Measurements from ENCODE around the gene TMCC1. TPM values are rescaled to one million over a fixed set of nuclear protein-coding genes. Genes with fewer than 3 reads are reported as not detected.
"Not testable (repeated sequence)": the region's sequence is repeated elsewhere in the genome, so short reads cannot be mapped to it uniquely, and the experiment has no call there.

Gene TMCC1
- polyA plus RNA-seq, 2 of the 4 experiments (the other 2 are of a cell fraction) = 30.3 to 75.7 TPM

DNA sequence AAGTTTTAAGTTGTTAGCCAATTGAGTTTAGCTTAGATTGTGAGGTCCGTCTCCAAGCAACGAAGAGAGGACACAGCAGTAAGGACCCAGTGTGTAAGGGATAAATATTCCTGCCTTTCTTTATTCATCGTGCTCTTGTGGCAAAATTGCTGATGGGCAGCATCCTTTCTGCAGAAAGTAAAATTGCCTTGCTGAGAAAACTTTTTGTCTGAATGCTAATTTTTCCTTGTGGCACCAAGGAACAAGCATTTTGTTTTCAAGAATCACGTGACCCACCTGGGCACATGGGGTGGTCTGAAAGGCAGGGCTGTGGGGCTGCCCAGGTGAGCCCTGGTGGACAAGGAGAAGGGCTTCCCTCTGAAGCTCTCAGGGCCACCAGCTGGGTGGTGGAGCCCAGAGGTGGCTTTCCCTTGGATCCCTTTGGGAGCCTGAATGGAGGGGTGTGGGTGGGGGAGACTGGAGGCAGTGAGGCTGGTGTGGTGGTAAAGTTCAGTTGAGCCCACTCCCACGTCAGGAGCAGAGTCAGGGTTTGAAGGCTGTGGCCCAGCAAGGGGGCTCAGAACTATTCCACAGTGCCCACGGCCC lies 24.0 kb upstream of the TMCC1 start:
- ATAC-seq (no peak), FAIRE-seq (no peak), DNase-seq (ENCODE audit: low read depth in 1 of 2, low spot score in 1 of 2) (no peak)
- Histone ChIP-seq H3K4me1 (no peaks in the 10 kb centered on the region), H3K4me2 (no peak overlapping the region), H3K27ac (no peak overlapping the region), H3K4me3 (no peak overlapping the region), H3K9me3 (peaks cover 46% of the 10 kb centered on the region)
- ChIA-PET CTCF (interaction anchor here (1.5 kb wide), 1 partner anchor 25 kb away, joined by 6 read pairs; no protein-coding TSS in a partner anchor), POLR2A (no interaction called here)
- TF ChIP-seq PHF8 (IDR thresholded peaks at IDR 0.05; ENCODE audit: borderline replicate concordance, low read depth) (no peak), KDM1A (IDR thresholded peaks at IDR 0.05; ENCODE audit: low read depth) (peak; percentile 68), ZC3H11A (IDR thresholded peaks at IDR 0.05) (no peak), JUN (IDR thresholded peaks at IDR 0.05) (no peak), ZFP36 (IDR thresholded peaks at IDR 0.05; ENCODE audit: borderline replicate concordance, partially characterized antibody) (no peak), HOXB13 (CRISPR knock-in tag; IDR thresholded peaks at IDR 0.05; ENCODE audit: low read depth) (no peak), HOXA7 (CRISPR knock-in tag; IDR thresholded peaks at IDR 0.05) (no peak)
- TF ChIP-seq, protein P1, sequence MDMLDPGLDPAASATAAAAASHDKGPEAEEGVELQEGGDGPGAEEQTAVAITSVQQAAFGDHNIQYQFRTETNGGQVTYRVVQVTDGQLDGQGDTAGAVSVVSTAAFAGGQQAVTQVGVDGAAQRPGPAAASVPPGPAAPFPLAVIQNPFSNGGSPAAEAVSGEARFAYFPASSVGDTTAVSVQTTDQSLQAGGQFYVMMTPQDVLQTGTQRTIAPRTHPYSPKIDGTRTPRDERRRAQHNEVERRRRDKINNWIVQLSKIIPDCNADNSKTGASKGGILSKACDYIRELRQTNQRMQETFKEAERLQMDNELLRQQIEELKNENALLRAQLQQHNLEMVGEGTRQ (IDR thresholded peaks at IDR 0.05) = no peak
- TF ChIP-seq, protein P2, sequence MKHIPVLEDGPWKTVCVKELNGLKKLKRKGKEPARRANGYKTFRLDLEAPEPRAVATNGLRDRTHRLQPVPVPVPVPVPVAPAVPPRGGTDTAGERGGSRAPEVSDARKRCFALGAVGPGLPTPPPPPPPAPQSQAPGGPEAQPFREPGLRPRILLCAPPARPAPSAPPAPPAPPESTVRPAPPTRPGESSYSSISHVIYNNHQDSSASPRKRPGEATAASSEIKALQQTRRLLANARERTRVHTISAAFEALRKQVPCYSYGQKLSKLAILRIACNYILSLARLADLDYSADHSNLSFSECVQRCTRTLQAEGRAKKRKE (CRISPR knock-in tag; IDR thresholded peaks at IDR 0.05; ENCODE audit: low read depth) = no peak
- TF ChIP-seq, protein P3, sequence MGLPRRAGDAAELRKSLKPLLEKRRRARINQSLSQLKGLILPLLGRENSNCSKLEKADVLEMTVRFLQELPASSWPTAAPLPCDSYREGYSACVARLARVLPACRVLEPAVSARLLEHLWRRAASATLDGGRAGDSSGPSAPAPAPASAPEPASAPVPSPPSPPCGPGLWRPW (IDR thresholded peaks at IDR 0.05) = peak; percentile 12; the same call in 1 of the 2 replicates
- WGBS (ENCODE audit: missing lambda C conversion rate) = 37% methylated on average over 5 of the region's 6 CpGs

DNA sequence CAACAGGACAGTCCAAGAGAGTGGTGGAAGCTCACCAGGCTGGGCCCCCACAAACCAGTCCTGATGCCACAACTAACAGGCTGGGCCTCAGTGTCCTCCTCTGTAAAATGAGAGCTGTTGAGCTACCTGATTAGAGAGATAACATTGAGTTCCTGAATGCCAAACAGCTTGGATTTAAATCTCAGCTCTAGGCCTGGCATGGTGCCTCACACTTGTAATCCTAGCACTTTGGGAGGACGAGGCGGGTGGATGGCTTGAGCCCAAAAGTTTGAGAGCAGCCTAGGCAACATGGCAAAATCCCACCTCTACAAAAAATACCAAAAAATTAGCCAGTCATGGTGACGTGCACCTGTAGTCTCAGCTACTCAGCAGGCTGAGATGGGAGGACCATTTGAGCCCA lies 20.1 kb upstream of the TMCC1 start:
- Histone ChIP-seq H3K9me3 (peaks cover 38% of the 10 kb centered on the region), H3K4me3 (no peak overlapping the region), H3K27ac (0 out of 6 replicates have a peak overlapping the region, but pooled peaks of 1 of the 2 experiments have one; percentile 21), H3K4me1 (peaks cover 10% of the 10 kb centered on the region; the same call in 2 of the 3 replicates), H3K4me2 (no peak overlapping the region)
- DNase-seq (ENCODE audit: low read depth in 1 of 2, low spot score in 1 of 2) = no peak
- ATAC-seq = no peak
- ChIA-PET POLR2A (no interaction called here), CTCF (interaction anchor here (1.3 kb wide), 1 partner anchor 14 kb away, joined by 7 read pairs; no protein-coding TSS in a partner anchor)
- no peak for FAIRE-seq
- WGBS (ENCODE audit: missing lambda C conversion rate) = 77% methylated on average over 3 of the region's 3 CpGs
- TF ChIP-seq NFE2L2 (conservative IDR thresholded peaks at IDR 0.05; ENCODE audit: low read length) = peak; percentile 68; the same call in 1 of the 2 replicates
- no peak for TF ChIP-seq ZFP36 (IDR thresholded peaks at IDR 0.05; ENCODE audit: borderline replicate concordance, partially characterized antibody)

DNA sequence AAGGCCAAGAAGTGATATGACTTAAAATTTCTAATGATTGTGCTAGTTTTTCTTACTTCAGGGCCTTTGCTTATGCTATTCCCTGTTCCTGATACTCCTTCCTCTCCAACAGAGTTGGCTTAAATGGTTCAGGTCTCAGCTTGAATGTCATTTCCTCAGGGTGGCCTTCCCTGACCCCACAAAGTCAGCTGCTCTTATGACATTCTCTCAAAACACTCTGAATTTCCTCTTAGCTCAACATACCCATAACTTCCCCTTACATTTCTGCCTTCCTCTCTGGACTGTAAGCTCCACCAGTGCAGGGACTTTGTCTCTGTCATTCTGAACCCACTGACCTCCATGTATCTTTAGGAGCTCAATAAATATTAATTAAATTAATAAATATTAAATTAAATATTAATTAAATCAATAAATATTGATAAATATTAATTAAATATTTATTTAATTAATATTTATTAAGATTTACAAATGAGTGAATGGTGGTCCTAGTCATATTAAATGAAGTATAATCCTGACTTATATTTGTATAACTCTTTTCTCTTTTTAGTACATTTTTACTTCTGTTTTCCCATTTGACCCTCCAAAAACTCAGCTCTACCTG lies 17.9 kb upstream of the TMCC1 start:
- no peak for TF ChIP-seq BHLHE40 (IDR thresholded peaks at IDR 0.05; ENCODE audit: low read depth, low read length)
- no peak for TF ChIP-seq SMC3 (IDR thresholded peaks at IDR 0.05)
- DNase-seq (ENCODE audit: low read depth in 1 of 2, low spot score in 1 of 2) = no peak
- ChIA-PET CTCF (interaction anchor here (1.3 to 1.4 kb wide), 2 partner anchors 18 to 31 kb away, joined by 3 to 4 read pairs; no protein-coding TSS in a partner anchor), POLR2A (no interaction called here)
- Histone ChIP-seq H3K4me1 (peaks cover 22% of the 10 kb centered on the region), H3K27ac (peak overlapping the region in 1 of 2 experiments; percentile 1; a peak in 1 of 6 replicates), H3K4me2 (no peak overlapping the region), H3K4me3 (no peak overlapping the region), H3K9me3 (peaks cover 21% of the 10 kb centered on the region)
- FAIRE-seq = no peak
- ATAC-seq = no peak

DNA sequence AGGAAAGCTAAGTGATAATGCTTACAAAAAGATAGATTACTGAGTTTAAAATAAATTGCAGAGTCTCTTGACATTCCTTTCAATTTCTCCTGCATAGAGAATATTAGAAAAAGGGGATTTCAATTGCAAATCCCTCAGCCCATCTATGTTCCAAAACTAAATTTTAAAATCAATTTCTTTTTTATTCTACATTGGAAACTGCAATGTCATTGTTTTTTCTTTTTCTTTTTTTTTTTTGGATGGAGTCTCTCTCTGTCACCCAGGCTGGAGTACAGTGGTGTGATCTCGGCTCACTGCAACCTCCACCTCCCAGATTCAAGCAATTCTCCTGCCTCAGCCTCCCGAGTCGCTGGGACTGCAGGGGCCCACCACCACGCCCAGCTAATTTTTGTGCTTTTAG lies 15.7 kb upstream of the TMCC1 start:
- Histone ChIP-seq H3K27ac (peak overlapping the region; percentile 73 to 77), H3K4me2 (peak overlapping the region; percentile 56; the same call in 2 of the 3 replicates), H3K4me1 (peaks cover 22% of the 10 kb centered on the region)
- H3K9me3 ChIP-seq; DNase-seq (ENCODE audit: low read depth in 1 of 2, low spot score in 1 of 2); FAIRE-seq; POLR2A ChIA-PET; H3K4me3 ChIP-seq; ATAC-seq: not testable (repeated sequence)
- TF ChIP-seq MAFK (IDR thresholded peaks at IDR 0.05; ENCODE audit: partially characterized antibody) = peak; percentile 55
- WGBS (ENCODE audit: missing lambda C conversion rate) = 92% methylated on average over 4 of the region's 4 CpGs
- CTCF ChIA-PET = interaction anchor here (0.6 to 1.6 kb wide), 5 partner anchors 7 to 74 kb away, joined by 3 to 4 read pairs (median 3); partner anchors contain the start of gene TMCC1

Measured in A549 (cell line).